Anterior cingulate cortex (tissue), 58 donors: ENCODE data around the gene DDX23.

Source experiments
- DNase-seq, 58 donors: peaks; one replicate each; lab custom pipeline; 2025; lab: John Stamatoyannopoulos, UW

The DDX23 gene

DNA sequence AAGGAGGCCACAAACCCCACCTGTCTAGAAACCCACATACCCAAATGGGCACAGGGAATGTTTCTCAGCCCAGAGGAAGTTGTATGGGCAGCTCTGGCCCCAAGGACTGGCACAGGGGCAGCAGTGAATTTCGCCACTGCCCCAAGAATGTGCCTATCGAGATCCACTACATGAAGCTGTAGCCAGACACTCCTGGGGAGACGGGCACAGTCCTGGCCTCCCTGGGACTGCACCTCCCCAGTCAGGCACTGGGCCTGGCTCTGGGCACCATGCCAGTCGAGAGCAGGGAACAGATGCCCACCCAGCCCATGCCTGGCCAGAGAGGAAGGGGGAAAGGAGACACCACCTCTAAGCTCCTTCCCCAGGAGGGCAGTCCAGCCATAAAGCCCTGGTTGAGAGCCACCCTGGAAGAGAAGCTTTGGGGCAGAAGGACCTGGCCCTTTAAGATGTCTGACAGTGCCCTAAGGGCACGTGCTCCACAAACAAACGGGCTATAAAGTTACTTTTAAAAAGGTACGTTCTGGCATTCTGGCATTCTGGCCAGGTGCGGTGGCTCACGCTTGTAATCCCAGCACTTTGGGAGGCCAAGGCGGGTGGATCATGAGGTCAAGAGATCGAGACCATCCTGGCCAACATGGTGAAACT is 71.5 kb downstream of the DDX23 start:
- DNase-seq = no peak

DNA sequence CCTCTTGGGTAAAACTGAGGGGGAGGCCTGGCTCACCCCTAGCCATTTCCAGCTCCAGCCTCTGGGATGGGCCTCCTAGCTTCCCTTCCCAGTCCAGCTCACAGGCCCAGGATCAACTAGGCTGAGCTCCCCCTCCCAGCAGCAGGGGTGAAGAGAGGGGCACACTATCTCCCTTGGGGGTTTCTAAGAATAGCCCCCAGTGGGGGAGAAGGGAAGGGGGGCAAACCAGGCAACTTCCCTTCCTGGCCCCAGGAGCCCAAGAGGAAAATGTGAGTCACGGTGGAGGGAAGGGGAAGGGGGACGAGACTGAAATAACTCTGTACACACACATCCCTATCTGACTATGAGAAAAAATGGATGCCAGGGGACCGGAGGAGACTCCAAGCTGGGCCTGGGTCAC is 72.1 kb downstream of the DDX23 start:
- DNase-seq = no peak
